CD4-positive, alpha-beta T cell treated with Interleukin-17A for 4 hours (primary cell): ENCODE measurements around the gene ANAPC15.

Experiments used
- DNase-seq: peaks from one replicate; pipeline ENCODE4 v3.0.0-alpha.2; 2020; ENCODE audit warnings: mixed read lengths

ANAPC15 gene

DNA sequence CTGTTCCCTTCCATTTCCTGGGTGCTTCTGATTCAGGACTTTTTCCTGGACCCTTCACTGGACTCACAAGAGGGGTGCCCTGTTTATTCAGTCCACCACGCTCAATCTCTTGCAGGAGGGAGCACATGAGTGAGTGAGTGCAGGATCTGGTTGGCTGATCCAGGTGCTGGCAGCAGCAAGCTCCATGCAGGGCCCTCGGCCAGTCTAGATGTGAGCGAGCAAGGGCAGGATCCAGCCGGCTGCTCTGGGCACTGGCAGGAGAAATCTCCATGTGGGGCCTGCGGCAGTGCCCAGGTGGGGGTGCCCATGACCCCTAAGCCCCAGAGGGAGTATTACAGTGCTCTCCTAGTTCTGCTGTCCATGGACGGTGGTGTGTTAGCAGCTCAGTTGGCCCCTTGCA is 11.6 kb upstream of the ANAPC15 start:
- no peak for DNase-seq

DNA sequence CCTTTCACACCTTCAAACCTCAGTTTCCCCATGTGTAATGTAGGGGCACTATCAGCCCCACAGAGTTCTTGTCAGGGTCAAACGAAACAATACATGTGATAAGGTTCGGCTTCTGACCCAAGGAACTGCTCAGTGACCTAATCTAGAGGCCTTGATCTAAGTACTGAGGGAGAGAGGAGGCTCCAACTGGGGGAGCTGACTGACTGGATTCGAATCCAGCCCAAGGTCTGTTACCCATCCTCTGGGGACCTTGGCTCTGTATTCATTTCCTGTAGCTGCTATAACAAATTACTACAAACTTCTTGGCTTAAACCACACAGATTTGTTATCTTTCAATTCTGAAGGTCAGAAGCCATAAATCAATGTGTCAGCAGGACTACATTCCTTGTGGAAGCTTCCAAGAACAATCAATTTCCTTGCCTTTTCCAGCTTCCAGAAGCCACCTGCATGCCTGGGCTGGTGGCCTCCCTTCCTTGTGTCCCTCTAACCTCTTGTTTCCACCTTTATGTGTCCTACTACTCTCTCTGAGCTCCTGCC is 10.7 kb upstream of the ANAPC15 start:
- no peak for DNase-seq

DNA sequence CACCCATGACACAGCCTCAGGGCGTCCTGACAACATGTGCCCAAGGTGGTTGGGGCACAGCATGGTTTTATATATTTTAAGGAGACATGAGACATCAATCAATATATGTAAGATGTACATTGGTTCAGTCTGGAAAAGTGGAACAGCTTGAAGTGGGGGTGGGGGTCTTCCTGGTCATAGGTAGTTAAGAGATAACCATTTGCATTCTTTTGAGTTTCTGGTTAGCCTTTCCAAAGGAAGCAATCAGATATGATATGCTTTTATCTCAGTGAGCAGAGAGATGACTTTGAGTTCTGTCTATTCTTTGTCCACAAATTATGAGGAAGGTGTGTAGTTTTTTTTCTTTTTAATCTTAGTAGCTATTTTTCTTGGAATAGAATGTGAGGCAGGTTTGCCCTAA is 10.1 kb upstream of the ANAPC15 start:
- DNase-seq = no peak

DNA sequence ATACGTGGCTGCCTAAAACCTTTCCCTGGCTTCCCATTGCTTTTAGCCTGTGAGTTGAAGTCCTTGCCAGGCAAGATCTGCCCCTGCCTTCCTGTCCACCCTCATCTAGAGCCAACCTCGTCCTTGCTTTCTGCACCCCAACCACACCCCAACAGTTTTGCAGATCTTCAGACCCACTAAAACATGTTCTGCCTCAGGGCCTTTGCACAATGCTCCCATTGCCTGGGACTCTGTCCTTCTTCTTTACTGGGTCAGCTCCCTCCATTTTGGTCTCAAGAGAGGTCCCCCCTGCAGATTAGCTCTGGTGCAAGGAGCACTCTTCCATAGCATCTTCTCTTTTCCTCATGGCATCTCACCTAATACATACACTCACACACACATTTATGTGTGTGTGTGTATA is 8.4 kb upstream of the ANAPC15 start:
- DNase-seq = no peak

DNA sequence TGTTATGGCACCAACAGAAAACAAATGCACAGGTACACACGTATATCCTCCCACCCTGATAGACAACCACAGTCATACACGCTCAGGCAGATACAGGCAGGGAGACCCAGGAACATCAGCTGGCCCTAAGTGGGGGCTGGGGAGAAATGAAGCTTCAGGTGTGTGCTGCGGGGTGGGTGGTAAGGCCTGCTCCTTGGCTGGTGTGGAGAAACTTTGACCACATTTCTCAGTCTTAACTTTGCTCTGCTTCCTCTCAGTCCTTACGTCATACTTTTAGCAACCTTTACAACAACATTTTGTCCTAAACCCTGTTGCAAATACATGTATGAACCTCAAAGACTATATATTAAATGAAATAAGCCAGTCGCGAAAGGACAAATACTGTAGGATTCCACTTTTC is 6.7 kb upstream of the ANAPC15 start:
- DNase-seq = no peak

DNA sequence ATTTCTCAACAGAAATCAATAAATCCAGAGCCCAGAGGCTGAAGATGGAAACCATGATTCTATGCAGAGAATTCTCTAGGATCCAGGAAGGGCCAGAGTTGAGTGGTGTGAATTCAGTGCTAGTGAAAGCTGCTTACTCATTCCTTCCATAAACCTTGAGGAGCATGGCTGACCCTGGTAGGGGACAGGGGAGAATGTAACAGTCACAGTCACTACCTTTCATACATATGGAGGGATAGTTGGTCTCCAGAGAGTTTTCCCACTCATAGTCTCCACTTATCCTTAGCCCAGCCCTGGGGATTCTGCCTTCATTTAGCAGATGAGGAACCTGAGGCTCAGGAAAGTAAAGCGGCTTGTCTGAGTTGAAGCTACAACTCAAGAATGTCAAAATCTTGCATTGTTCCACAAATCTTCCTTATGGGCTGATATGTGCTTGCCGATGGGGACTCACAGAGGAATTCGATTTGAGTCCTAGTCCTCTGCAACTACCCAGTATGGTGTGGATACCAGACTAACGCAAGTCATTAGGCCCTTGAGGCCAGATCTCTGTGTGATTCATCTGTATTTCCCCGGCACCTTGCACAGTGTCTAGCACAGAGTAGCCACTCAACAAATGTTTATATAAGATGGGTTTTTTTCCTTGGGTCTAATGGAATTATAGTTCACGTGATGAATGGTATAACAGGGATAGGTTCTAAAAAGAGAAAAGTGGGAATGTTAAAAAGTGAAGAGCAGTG is 3.7 kb upstream of the ANAPC15 start:
- no peak for DNase-seq

DNA sequence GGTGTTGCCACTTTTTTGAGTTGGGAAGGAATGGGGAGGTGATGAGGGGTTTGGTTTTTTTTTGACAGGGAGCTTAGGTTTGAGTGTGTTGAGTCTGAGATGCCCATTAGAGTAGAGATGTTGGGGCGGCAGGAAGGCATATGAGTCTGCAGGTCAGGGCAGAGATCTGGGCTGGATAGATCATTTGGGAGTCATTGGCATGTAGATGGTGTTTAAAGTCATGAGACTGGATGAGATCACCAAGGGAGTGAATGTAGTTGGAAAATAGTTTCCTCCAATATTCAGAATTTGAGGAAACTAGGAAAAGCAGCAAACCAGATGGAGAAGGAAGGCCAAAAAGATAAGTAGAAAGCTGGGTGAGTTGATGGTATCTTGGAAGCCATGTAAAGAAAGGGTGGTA is 2.1 kb upstream of the ANAPC15 start:
- DNase-seq = no peak

DNA sequence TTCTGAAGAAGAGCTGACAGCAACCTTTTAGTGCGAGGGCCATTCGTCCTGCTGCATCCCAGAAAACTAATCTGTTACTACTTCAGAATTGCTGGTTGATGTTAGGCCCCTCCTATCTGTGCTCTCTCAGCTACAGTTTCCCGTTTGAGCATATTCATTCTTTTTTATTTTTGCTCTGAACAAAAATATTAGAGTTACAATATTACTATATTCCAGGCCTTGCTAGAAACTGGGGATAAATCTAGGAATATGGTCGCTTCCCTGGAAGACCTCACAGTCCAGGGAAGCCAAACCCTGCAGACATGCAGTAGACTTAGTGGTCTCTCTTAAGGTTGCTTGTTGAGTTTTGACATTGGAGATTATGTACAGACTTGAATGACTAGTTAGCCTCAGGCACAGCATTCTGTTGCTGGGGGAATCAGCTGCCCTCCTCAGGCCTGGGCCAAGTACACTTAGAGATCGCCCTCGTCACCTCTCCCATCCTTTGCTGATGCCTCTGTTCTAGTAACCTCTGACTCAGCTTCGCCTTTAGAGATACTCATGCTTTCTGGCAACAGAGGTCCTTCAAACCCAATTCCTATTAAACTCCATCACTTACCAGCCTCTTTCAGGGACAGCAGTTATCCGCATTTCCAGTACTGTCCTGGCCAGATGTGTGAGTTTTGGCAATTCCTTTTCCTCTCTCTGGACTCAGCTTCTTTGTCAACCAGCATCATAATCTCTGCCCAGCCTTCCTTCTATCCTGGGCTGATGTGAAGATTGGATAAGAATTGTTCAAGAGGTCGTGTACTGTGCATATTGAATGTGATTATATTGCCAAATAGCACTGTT is 698 bp upstream of the ANAPC15 start:
- DNase-seq = no peak

DNA sequence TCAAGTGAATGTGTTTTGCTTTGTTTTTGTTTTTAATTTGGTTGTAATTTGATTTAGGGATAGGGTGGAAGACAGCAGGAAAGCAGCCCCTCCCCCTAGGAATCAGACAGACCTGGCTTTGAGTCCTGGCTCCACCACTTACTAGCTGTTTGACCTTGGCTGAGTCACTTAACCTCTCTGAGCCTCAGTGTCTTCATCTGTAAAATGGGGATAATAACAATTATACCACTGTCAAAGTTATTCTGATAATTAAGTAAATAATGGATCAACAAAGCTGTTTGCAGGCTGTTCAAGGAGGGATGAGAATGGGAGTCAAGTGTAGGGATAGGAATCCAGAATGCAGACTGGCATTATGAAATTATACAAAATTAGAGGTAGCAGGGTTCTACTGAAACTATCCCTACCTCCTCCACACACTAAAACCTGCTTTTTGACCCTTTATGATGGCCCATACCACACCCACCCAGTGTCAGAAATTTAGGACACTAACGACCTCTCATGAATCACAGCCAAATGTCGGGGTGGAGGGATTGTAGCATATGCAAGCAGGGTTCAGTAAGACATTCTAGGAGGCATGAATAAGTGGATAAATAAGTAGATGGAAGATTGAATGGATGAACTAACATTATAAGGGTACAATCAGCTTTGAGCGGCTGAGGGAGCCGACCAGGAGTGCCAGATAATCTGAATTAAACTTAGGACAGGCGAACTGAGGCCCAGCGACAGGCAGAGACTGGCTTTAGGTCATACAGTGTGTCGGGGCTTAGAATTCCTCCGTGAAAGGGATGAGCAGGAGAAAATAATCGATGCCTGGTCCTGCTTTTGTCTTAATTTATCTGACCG is 974 bp downstream of the ANAPC15 start:
- no peak for DNase-seq

DNA sequence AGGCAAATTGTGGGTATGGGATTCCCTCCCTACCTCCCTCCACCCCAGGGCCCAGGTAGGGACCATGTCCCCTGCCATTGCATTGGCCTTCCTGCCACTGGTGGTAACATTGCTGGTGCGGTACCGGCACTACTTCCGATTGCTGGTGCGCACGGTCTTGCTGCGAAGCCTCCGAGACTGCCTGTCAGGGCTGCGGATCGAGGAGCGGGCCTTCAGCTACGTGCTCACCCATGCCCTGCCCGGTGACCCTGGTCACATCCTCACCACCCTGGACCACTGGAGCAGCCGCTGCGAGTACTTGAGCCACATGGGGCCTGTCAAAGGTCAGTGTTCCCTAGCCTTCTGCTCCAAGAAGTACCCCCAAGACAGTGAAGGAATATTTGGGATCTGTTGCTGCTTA is 6.6 kb downstream of the ANAPC15 start, which contains the start of gene TOMT:
TOMT (plus strand) TSS at position 37 of the 400 bp plus-strand sequence; CDS start at position 65, 28 bp downstream.
- DNase-seq = no peak

DNA sequence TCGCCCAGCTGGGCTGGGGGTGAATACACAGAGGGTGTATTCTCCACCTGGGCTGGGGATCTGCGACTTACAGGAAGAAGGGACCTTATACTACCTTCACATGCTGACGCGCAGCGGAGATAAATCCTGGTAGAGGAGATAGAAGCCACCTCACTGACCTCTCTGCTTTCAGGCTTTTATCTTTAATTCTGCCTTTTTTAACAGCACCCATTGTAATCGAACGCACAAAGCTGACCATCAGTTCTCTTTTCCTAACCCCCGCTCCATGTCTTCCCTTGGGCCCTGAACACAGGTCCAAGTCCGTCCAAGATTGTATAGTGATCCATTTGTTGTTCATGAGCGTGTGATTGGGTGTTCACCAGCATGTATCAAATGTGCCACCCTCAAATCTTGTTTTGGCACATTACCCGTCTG is 8.7 kb downstream of the ANAPC15 start:
- DNase-seq = no peak

DNA sequence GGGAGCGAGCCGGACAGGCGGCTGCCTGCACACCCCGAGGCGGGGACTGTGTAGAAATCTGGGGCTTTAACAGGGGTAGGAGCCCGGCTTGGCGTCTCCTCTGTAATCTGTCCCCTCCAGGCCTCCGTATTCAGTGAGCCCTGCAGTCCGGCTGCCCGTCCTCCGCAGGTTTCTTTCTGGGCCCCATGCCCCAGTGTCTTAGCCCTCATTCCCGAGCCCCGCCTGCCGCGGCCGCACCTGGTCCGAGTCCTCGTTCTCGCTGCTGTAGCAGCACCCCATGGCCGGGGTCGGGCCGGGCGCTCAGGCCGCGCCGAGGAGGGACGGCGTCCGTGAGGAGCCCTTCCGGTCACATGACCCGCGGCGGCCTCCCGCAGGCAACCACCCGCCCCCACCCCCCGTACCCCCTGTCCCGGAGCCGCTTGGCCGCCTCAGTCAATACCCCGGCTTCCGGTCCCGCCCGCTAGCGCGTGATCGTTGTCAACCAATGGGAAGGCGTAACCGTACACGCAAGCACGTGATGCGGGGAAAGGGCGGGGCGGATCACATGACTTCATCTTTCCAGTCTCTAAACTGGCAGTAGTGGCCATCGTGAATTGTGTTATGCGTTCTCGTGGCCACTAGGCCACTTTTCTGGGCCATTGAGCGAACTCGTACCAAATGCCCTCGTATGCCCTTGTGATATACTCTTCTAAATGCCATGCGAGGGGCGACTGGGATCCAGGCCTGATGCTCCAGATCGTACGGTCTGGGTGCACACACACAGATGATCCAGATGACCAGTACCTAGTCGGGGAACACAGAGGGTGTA is 9.3 kb downstream of the ANAPC15 start, which contains the start of gene LAMTOR1:
LAMTOR1 (minus strand) TSS at position 352 of the 808 bp plus-strand sequence; CDS start at position 279, 73 bp downstream.
- peak; percentile 98 for DNase-seq

DNA sequence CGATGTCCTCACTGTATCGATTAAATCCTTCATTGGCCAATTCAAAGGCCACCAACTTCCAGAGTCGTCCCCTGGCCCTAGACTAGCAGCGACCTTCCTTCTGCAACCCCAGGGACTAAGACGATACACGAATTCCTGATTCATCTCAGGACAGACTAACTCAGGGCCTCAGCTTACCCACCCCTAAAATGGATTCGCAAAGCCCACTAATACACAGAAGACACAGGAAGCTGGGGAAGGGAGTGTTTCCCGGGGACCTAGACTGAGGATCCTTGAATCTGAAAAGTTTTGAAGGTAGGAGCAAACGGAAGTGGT is 9.9 kb downstream of the ANAPC15 start:
- no peak for DNase-seq

DNA sequence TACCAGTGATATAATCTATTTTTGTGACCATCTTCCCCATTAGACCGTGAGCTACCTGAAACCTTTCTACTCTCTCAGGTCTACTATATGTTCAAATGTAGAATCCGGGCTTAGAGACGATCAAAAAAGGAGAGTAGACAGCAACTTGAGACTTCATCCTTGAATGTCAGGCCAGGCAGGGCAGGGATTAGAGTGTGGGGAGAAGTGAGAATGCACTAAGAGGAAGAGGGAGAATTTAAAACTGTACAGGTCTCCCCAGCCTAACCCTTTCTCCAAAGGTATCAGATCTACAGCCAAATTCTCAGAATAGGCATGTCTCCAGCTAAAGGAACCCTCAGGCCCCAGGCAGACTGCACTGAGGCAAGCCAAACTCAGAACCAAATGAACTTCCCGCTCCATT is 10.3 kb downstream of the ANAPC15 start:
- no peak for DNase-seq

DNA sequence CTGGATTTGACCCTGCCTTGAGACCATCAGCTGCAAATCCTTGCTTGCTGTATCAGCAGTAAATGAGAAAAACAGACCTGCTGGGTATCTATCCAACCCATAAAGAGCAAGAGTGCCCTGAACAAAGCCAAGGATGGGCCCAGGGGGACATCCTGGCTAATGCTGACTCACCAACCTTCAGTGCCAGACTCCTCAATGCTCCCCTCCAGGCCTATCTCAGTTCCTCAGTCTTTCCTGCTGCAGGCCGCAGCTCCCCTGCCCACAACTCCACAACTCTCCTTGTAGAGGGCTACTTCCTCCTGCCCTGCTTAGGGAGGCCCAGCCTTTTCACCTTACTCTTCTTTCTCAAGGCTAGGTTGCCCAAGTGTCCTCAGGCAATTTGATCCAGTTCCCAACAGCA is 12.0 kb downstream of the ANAPC15 start:
- DNase-seq = no peak

DNA sequence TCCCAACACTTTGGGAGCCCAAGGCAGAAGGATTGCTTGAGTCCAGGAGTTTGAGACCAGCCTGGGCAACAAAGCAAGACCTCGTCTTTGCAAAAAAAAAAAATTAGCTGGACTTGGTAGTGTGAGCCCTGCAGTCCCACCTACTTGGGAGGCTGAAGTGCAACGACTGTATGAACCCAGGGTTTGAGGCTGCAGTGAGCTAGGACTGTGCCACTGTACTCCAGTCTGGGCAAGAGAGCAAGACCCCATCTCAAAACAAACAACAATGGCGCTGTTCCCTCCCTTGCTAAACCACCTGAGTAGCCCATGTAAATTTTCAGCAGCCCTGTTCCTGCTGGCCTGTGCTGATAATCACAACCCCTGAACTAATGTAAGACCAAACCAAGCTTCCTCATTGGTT is 12.5 kb downstream of the ANAPC15 start:
- DNase-seq = no peak

DNA sequence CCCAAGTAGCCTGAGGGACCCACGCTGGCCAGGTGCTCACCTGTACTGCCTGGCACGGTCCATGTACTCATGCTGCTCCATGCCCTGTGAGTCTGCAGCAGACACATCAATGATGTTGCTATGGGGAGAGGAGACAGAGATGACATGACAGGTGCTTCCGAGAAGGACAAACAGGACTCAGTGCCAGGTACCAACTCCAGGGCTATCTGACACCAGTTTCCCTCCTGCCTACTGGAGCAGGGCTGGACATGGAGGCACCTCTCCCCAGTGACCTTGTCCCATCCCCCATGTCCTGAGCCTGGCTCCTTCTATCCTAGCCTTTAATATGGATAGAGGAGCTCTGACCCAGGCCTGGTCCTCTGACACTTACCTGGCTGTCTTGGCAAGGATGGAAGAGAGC is 13.8 kb downstream of the ANAPC15 start:
- no peak for DNase-seq

DNA sequence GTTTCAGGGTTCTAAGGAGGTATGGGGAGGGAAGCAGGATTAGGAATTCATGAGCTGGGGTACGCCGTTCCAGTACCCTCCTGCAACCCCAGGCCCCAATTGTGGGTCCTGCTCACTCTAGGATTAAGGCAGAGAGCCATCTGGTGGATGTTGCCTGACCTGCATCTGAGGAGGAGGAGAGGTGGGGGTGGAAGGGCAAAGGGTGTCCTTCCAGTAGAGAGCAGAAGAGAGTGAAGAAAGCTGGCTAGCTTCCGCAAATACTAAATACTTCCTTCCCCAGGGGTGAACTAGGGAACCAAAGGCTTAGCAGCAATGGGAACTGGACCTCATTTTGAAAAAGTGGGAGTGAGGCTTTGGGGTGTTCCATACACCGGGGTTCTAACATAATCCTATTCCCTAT is 21.2 kb downstream of the ANAPC15 start:
- DNase-seq = peak; percentile 77

DNA sequence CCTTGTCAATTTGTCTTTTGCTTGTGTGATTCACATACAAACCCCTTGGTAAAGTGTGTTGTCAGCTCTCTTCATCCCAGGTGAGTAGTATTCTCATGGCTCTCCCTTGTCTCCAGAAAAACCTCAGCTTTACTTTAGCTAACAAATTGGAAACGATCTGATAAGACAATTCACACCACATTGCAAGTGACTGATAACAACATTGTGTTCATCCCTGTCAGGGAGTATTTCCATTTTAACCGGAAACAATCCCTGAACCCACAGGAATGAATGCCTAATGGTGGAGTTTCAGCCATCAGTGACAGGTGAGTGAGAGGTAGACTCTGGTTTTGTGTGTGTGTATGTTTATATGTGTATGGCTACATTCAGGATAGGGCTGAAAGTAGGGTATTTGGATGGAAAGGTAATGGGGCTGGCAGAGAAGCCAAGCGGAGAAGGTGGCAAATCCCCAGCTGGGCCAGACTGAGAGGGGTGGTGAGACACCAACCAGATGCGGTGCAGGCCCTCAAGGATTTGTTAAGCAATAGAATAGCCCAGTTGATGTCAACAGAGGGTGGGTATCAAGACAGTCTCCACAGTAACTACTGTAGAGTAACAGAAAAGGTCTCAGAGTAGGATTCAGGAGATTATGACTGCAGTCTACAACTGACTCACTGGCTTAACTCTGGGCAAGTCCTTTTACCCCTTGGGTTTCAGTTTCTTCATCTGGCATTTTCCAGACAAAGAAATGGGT is 24.3 kb downstream of the ANAPC15 start:
- no peak for DNase-seq

DNA sequence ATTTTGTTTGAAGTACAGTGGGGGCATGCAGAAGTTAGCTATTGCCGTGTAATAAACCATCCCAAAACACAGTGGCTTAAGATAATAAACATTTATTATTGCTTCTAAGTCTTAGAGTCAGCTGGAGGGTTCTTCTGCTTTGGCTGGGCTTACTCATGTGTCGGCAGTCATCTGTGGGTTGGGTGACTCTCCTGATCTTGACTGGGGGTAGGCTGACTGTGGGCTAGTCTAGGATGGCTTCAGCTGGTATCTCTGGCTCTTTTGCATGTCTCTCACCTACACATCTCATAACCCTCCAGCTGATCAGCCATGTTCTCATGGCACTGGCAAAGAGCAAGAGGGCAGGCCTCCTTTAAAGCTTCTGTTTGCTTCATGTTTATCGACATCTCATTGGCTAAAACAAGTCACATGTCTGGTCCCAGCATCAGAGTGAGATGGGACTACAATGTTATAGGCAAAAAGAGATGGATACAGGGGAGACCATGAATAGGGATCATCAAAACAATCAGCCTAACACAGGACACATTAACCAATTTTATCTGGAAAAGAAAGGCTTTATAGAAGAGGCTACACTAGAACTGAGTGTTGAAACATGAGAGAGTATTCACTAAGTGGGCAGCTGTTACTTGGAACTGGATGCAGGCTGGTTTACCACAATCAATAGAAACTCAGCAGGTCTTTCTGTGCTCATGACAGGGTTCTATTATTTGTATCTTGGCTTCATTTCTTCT is 26.7 kb downstream of the ANAPC15 start:
- no peak for DNase-seq

DNA sequence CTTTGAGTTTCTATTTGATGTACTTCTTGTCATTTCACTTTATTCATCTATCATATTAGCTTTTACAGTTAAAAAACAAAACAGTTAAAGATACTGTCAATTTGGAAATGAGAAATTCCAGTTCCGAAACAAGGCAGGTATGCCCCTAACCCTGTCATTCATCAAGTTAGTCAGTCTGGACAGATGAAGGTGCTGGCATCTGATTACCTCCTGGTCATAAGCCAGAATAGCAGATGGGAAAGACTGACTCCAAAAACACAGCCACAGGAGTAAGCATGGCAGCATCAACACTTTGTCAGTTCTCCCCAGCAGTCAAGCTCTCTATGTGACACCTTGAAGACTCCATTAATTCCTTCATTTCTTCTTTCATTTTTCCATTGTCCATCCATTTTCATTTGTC is 27.5 kb downstream of the ANAPC15 start:
- DNase-seq = no peak
